SU-DHL-6 (cell line): ENCODE measurements around the gene RBM19.

Source experiments
- H2AFZ ChIP-seq: fragments of 200-600 bp; sonication (generic); 2 replicates; pipeline ENCODE4 v1.6.1; 2014; ENCODE audit warnings: low read depth, mild to moderate bottlenecking, moderate library complexity, mixed read lengths, antibody characterized with exemption, low read length; ENCODE audit not compliant: severe bottlenecking
- H3F3A ChIP-seq: fragments of 200-600 bp; shearing (Covaris generic); 2 replicates; pipeline ENCODE4 v1.6.0; 2016; ENCODE audit warnings: antibody characterized with exemption, mild to moderate bottlenecking; ENCODE audit not compliant: insufficient read depth
- H3K27ac ChIP-seq: fragments of 200-600 bp; sonication (generic); 2 replicates; pipeline ENCODE4 v1.5.1; 2016; ENCODE audit warnings: low read depth, mild to moderate bottlenecking, low read length, moderate library complexity, mixed read lengths
- H3K27me3 ChIP-seq: fragments of 200-600 bp; sonication (generic), shearing (Covaris generic); 2 replicates; pipeline ENCODE4 v1.6.0; 2014; ENCODE audit warnings: mild to moderate bottlenecking, low read length
- H3K36me3 ChIP-seq: fragments of 200-600 bp; sonication (generic); 2 replicates; pipeline ENCODE4 v1.6.1; 2014; ENCODE audit warnings: mild to moderate bottlenecking, low read length, mixed read lengths
- H3K4me2 ChIP-seq: fragments of 300-600, 200-600 bp; shearing (Covaris generic), sonication (generic); 2 replicates; pipeline ENCODE4 v1.6.0; 2014; ENCODE audit warnings: low read length, low read depth, mild to moderate bottlenecking; ENCODE audit not compliant: poor library complexity, severe bottlenecking
- H3K4me3 ChIP-seq: fragments of 200-600 bp; sonication (generic); 2 replicates; pipeline ENCODE4 v1.5.1; 2014; ENCODE audit warnings: antibody characterized with exemption, low read length, mild to moderate bottlenecking, mixed read lengths; ENCODE audit not compliant: insufficient read depth, poor library complexity, severe bottlenecking
- H3K79me2 ChIP-seq: fragments of 200-600 bp; sonication (generic); 2 replicates; pipeline ENCODE4 v1.6.1; 2014; ENCODE audit warnings: mild to moderate bottlenecking, low read length, moderate library complexity; ENCODE audit not compliant: insufficient read depth
- H3K9ac ChIP-seq: fragments of 200-600 bp; sonication (generic); 2 replicates; pipeline ENCODE4 v1.7.0; 2014; ENCODE audit warnings: mild to moderate bottlenecking, low read length
- H3K9me2 ChIP-seq: fragments of 200-600 bp; sonication (generic); replicated peaks from 2 replicates; pipeline ENCODE4 v1.6.1; 2014; ENCODE audit warnings: low read length; ENCODE audit not compliant: insufficient read depth
- H3K9me3 ChIP-seq: fragments of 200-600 bp; sonication (generic); 2 replicates; pipeline ENCODE4 v1.6.1; 2014; ENCODE audit warnings: low read length, mixed read lengths; ENCODE audit not compliant: insufficient read depth
- H4K20me1 ChIP-seq: fragments of 200-600 bp; sonication (generic); 2 replicates; pipeline ENCODE4 v1.6.1; 2014; ENCODE audit warnings: low read depth, mild to moderate bottlenecking, antibody characterized with exemption, low read length, moderate library complexity, mixed read lengths
- CTCF ChIP-seq: fragments of 200-600 bp; sonication (generic); IDR thresholded peaks from one replicate; pipeline ENCODE4 v1.5.1; 2017; ENCODE audit warnings: antibody characterized with exemption, mild to moderate bottlenecking, low read length, moderate library complexity; ENCODE audit not compliant: insufficient read depth, poor library complexity, severe bottlenecking
- EZH2phosphoT487 ChIP-seq: fragments of 200-600 bp; sonication (generic), shearing (Covaris generic); conservative IDR thresholded peaks from 2 replicates; pipeline ENCODE4 v1.6.1; 2018; ENCODE audit warnings: mild to moderate bottlenecking, antibody characterized with exemption, low read length, moderate library complexity, mixed read lengths

Gene RBM19

GRCh38 chr12:113776536-113776935 lies 189.6 kb downstream of the RBM19 start:
- H3F3A ChIP-seq = no peaks in the 10 kb centered on the region
- no peak overlapping the region for H3K4me2 ChIP-seq
- no peak for TF ChIP-seq EZH2phosphoT487
- no peak for TF ChIP-seq CTCF
- H2AFZ ChIP-seq = no peak overlapping the region
- H3K9me3 ChIP-seq = no peaks in the 10 kb centered on the region
- H3K27me3 ChIP-seq = no peaks in the 10 kb centered on the region; the same call in 1 of the 2 replicates
- no peaks in the 10 kb centered on the region for H3K9me2 ChIP-seq
- H3K27ac ChIP-seq = no peak overlapping the region
- no peaks in the 10 kb centered on the region for H3K79me2 ChIP-seq
- H4K20me1 ChIP-seq = no peaks in the 10 kb centered on the region
- no peak overlapping the region for H3K4me3 ChIP-seq
- H3K9ac ChIP-seq = no peak overlapping the region
- H3K36me3 ChIP-seq = no peaks in the 10 kb centered on the region

GRCh38 chr12:113774526-113774925 lies 191.6 kb downstream of the RBM19 start:
- no peak overlapping the region for H2AFZ ChIP-seq
- H3F3A ChIP-seq = no peaks in the 10 kb centered on the region
- no peak overlapping the region for H3K4me3 ChIP-seq
- H3K27ac ChIP-seq = no peak overlapping the region
- H3K9ac ChIP-seq = no peak overlapping the region
- no peaks in the 10 kb centered on the region for H3K9me3 ChIP-seq
- H3K27me3 ChIP-seq = no peaks in the 10 kb centered on the region; the same call in 1 of the 2 replicates
- H3K9me2 ChIP-seq = no peaks in the 10 kb centered on the region
- no peaks in the 10 kb centered on the region for H4K20me1 ChIP-seq
- TF ChIP-seq CTCF (no peak), EZH2phosphoT487 (no peak)
- H3K4me2 ChIP-seq = no peak overlapping the region
- no peaks in the 10 kb centered on the region for H3K36me3 ChIP-seq
- H3K79me2 ChIP-seq = no peaks in the 10 kb centered on the region

- H3K9me2 ChIP-seq = no peaks in the 10 kb centered on the region
- H3K4me3 ChIP-seq = no peak overlapping the region
- H3K4me2 ChIP-seq = no peak overlapping the region
- no peaks in the 10 kb centered on the region; the same call in 1 of the 2 replicates for H3K27me3 ChIP-seq
- no peak overlapping the region for H3K9ac ChIP-seq
- H3K27ac ChIP-seq = no peak overlapping the region
- H3K9me3 ChIP-seq = no peaks in the 10 kb centered on the region
- H2AFZ ChIP-seq = no peak overlapping the region
- H3K36me3 ChIP-seq = no peaks in the 10 kb centered on the region
- TF ChIP-seq CTCF = no peak
- no peak for TF ChIP-seq EZH2phosphoT487
- no peaks in the 10 kb centered on the region for H3F3A ChIP-seq
- no peaks in the 10 kb centered on the region for H4K20me1 ChIP-seq
- no peaks in the 10 kb centered on the region for H3K79me2 ChIP-seq
Measured at GRCh38 chr12:113772505-113773030, 193.6 kb downstream of the RBM19 start.
